HL-60 (cell line): ENCODE measurements around the gene SMARCC2.

Experiments used
- DNase-seq, 2 experiments: peaks; one replicate each; pipeline ENCODE4 v3.0.0-alpha.2; 2010 to 2020; ENCODE audit warnings: low read depth in 1 of 2, low spot score in 1 of 2
- H3K27ac ChIP-seq: fragments of 250-450 bp; sonication (Bioruptor Pico); replicated peaks from 2 replicates; pipeline ENCODE4 v1.5.1; 2020; ENCODE audit warnings: mild to moderate bottlenecking, moderate library complexity
- H3K27me3 ChIP-seq: fragments of 250-450 bp; sonication (Bioruptor Pico); 2 replicates; pipeline ENCODE4 v1.5.1; 2021; ENCODE audit warnings: mild to moderate bottlenecking, moderate library complexity; ENCODE audit not compliant: insufficient read depth, poor library complexity, severe bottlenecking
- H3K4me3 ChIP-seq: replicated peaks from 2 replicates; pipeline ENCODE4 v1.5.1; 2011; ENCODE audit warnings: mild to moderate bottlenecking, control low read depth, low read length; ENCODE audit not compliant: insufficient read depth
- CTCF ChIP-seq: IDR thresholded peaks from one replicate; pipeline ENCODE4 v1.5.1; 2011; ENCODE audit warnings: low read length, control low read depth, inconsistent platforms; ENCODE audit not compliant: insufficient read depth
- GABPA ChIP-seq: IDR thresholded peaks from 2 replicates; pipeline ENCODE4 v1.6.1; 2012; ENCODE audit warnings: low read depth
- POLR2AphosphoS5 ChIP-seq: IDR thresholded peaks from 2 replicates; pipeline ENCODE4 v1.6.1; 2012; ENCODE audit warnings: low read depth
- SPI1 ChIP-seq: IDR thresholded peaks from 2 replicates; pipeline ENCODE4 v1.6.1; 2012; ENCODE audit warnings: low read depth, mild to moderate bottlenecking, borderline replicate concordance
- TF ChIP-seq, protein P1 (sequence below): IDR thresholded peaks from 2 replicates; pipeline ENCODE4 v1.6.1; 2012; ENCODE audit warnings: low read depth; ENCODE audit not compliant: insufficient replicate concordance

The SMARCC2 gene

DNA sequence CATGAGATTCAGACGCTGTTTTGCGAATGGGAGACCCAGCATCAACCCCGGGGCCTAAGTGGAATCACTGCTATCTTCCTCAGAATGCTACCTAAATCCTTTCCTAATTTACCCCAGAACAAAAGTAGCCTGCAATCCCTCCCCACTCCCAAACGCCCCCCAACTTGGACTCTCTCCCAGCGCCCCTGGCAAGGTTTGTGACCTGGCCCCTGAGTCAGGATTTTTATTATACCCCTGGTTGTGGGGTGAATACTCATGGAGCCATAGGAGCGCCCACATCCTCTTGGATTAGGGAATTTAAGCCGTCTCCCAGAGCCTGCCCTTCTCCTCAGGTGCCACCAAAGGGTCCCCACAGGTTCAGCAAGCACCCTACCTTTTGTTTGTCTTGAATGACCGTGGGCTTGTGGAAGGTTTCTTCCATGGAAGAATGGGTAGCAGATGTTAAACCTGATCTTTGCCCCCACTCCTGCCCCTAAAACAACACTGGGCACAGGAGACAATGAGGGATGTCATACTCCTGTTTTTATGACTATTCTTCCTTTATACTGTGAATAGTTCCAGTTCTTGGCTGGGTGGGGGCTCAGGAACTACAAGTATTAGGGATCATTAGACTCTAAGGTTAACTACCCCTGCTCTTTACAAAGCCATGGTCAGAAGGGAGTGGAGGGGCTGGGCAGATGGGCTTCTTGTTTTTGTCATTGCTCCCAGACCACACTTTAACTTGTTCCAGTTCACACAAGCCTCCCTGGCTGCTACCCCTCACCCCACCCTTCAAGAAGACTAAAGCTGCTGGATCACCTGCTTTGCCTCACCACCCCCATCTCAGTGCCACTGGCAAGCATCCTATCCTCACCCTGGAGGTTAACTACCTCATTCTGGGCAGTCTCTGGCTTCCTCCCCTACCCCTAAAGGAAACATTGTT lies 36.3 kb downstream of the SMARCC2 start:
- peak overlapping the region; percentile 95 for H3K27ac ChIP-seq
- DNase-seq: no peak
- TF ChIP-seq POLR2AphosphoS5 (no peak), SPI1 (no peak), CTCF (no peak), GABPA (no peak)
- TF ChIP-seq, protein P1, sequence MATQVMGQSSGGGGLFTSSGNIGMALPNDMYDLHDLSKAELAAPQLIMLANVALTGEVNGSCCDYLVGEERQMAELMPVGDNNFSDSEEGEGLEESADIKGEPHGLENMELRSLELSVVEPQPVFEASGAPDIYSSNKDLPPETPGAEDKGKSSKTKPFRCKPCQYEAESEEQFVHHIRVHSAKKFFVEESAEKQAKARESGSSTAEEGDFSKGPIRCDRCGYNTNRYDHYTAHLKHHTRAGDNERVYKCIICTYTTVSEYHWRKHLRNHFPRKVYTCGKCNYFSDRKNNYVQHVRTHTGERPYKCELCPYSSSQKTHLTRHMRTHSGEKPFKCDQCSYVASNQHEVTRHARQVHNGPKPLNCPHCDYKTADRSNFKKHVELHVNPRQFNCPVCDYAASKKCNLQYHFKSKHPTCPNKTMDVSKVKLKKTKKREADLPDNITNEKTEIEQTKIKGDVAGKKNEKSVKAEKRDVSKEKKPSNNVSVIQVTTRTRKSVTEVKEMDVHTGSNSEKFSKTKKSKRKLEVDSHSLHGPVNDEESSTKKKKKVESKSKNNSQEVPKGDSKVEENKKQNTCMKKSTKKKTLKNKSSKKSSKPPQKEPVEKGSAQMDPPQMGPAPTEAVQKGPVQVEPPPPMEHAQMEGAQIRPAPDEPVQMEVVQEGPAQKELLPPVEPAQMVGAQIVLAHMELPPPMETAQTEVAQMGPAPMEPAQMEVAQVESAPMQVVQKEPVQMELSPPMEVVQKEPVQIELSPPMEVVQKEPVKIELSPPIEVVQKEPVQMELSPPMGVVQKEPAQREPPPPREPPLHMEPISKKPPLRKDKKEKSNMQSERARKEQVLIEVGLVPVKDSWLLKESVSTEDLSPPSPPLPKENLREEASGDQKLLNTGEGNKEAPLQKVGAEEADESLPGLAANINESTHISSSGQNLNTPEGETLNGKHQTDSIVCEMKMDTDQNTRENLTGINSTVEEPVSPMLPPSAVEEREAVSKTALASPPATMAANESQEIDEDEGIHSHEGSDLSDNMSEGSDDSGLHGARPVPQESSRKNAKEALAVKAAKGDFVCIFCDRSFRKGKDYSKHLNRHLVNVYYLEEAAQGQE: no peak
- no peaks in the 10 kb centered on the region for H3K27me3 ChIP-seq
- peak overlapping the region; percentile 62 for H3K4me3 ChIP-seq

GRCh38 chr12:56152132-56152755 lies 37.0 kb downstream of the SMARCC2 start, which contains the start of gene MYL6B:
Gene MYL6B (plus strand): TSS chr12:56152587. CDS start chr12:56153919, 1,332 bp downstream.
- Histone ChIP-seq H3K27ac (peak within 1 kb of the TSS; percentile 95), H3K4me3 (peak within 1 kb of the TSS; percentile 62), H3K27me3 (no peaks in the 10 kb centered on the region)
- peak; percentile 85 to 93 for DNase-seq
- no peak for TF ChIP-seq CTCF
- TF ChIP-seq POLR2AphosphoS5: peak; percentile 88
- peak; percentile 76 for TF ChIP-seq GABPA
- TF ChIP-seq, protein P1: peak; percentile 59

GRCh38 chr12:56151672-56152131 lies 37.6 kb downstream of the SMARCC2 start:
- Histone ChIP-seq H3K27me3 (no peaks in the 10 kb centered on the region), H3K27ac (peak overlapping the region; percentile 95), H3K4me3 (peak overlapping the region; percentile 62)
- DNase-seq: peak in 1 of 2 experiments; percentile 68
- peak; percentile 21 for TF ChIP-seq CTCF
- TF ChIP-seq, protein P1: no peak
